Parathyroid adenoma (tissue), 2 donors: Measurements from ENCODE around the gene PNPLA3.

ENCODE experiments used
- H2AFZ ChIP-seq: fragments of 300-600 bp; sonication (generic); one replicate; pipeline ENCODE4 v1.7.0; 2017; ENCODE audit warnings: antibody characterized with exemption, mild to moderate bottlenecking
- H3K27ac ChIP-seq: fragments of 300-600 bp; sonication (generic); one replicate; pipeline ENCODE4 v1.7.0; 2017
- H3K27me3 ChIP-seq: fragments of 300-600 bp; sonication (generic); one replicate; pipeline ENCODE4 v1.7.0; 2017; ENCODE audit warnings: low read length; ENCODE audit not compliant: control insufficient read depth, insufficient read depth
- H3K36me3 ChIP-seq: fragments of 300-600 bp; sonication (generic); one replicate; pipeline ENCODE4 v1.7.0; 2017; ENCODE audit warnings: low read length; ENCODE audit not compliant: control insufficient read depth, insufficient read depth
- H3K4me1 ChIP-seq: fragments of 300-600 bp; sonication (generic); one replicate; pipeline ENCODE4 v1.7.0; 2017; ENCODE audit warnings: control low read depth
- H3K4me2 ChIP-seq: fragments of 300-600 bp; sonication (generic); one replicate; pipeline ENCODE4 v1.7.0; 2017; ENCODE audit warnings: low read length
- H3K4me3 ChIP-seq: fragments of 300-600 bp; sonication (generic); one replicate; pipeline ENCODE4 v1.7.0; 2017; ENCODE audit warnings: low read depth, low read length
- H3K79me2 ChIP-seq: fragments of 300-600 bp; sonication (generic); one replicate; pipeline ENCODE4 v1.7.0; 2017; ENCODE audit warnings: control low read depth
- H3K9ac ChIP-seq: fragments of 300-600 bp; sonication (generic); one replicate; pipeline ENCODE4 v1.7.0; 2017; ENCODE audit warnings: mild to moderate bottlenecking
- H3K9me3 ChIP-seq: fragments of 300-600 bp; sonication (generic); one replicate; pipeline ENCODE4 v1.7.0; 2017; ENCODE audit warnings: low read length; ENCODE audit not compliant: control insufficient read depth
- TF ChIP-seq, protein P1 (sequence below): fragments of 300-600 bp; sonication (generic); IDR thresholded peaks from one replicate; pipeline ENCODE4 v1.7.0; 2017; ENCODE audit warnings: antibody characterized with exemption, mild to moderate bottlenecking
- donor health status: primary hyperparathyroidism.

The PNPLA3 gene

DNA sequence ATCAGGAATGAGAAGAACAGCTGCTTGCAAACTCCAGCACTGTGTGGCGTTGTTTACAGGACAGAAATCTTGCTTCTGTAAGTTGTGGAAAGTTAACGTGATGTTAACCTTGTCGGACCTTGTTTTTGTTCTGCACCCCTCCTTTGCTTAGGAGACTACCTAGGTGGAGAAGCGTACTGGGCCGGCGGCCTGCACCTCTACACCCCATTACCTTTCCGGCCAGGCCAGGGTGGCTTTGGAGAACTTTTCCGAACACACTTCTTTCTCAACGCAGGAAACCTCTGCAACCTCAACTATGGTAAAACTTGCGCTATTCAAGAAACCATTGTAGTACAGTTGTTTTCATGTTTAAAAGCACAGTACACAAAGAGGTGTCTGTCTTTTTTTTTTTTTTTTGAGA lies 65.4 kb downstream of the PNPLA3 start:
- Histone ChIP-seq H3K36me3 (no peaks in the 10 kb centered on the region), H3K27ac (no peak overlapping the region), H3K9me3 (no peaks in the 10 kb centered on the region), H3K79me2 (no peaks in the 10 kb centered on the region), H3K27me3 (no peaks in the 10 kb centered on the region), H3K9ac (no peak overlapping the region), H3K4me3 (no peak overlapping the region), H2AFZ (no peak overlapping the region), H3K4me1 (peaks cover 11% of the 10 kb centered on the region), H3K4me2 (no peak overlapping the region)
- TF ChIP-seq, protein P1, sequence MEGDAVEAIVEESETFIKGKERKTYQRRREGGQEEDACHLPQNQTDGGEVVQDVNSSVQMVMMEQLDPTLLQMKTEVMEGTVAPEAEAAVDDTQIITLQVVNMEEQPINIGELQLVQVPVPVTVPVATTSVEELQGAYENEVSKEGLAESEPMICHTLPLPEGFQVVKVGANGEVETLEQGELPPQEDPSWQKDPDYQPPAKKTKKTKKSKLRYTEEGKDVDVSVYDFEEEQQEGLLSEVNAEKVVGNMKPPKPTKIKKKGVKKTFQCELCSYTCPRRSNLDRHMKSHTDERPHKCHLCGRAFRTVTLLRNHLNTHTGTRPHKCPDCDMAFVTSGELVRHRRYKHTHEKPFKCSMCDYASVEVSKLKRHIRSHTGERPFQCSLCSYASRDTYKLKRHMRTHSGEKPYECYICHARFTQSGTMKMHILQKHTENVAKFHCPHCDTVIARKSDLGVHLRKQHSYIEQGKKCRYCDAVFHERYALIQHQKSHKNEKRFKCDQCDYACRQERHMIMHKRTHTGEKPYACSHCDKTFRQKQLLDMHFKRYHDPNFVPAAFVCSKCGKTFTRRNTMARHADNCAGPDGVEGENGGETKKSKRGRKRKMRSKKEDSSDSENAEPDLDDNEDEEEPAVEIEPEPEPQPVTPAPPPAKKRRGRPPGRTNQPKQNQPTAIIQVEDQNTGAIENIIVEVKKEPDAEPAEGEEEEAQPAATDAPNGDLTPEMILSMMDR = no peak

DNA sequence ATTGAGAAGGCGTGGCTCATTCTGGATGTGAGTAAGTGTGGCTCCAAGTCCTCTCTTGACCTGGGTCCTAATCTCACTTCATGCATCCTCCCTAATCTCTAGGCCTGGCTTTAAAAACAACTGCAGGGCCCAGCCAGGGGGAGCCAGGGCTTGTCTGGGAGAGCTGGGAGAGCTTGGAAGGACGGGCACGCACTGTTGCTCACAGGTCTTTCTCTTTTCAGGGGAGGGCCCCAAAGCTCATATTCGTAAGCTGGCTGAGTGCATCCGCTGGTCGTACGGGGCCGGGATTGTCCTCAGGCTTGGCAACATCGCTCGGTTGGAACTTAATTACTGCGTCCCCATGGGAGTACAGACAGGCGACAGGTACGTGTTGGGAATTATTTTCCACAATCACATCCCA lies 66.4 kb downstream of the PNPLA3 start:
- H3K4me1 ChIP-seq = peaks cover 12% of the 10 kb centered on the region
- H3K79me2 ChIP-seq = no peaks in the 10 kb centered on the region
- H3K9me3 ChIP-seq = no peaks in the 10 kb centered on the region
- no peak overlapping the region for H3K4me3 ChIP-seq
- H3K4me2 ChIP-seq = no peak overlapping the region
- TF ChIP-seq, protein P1 = no peak
- H3K36me3 ChIP-seq = no peaks in the 10 kb centered on the region
- no peak overlapping the region for H2AFZ ChIP-seq
- no peaks in the 10 kb centered on the region for H3K27me3 ChIP-seq
- H3K9ac ChIP-seq = no peak overlapping the region
- no peak overlapping the region for H3K27ac ChIP-seq

DNA sequence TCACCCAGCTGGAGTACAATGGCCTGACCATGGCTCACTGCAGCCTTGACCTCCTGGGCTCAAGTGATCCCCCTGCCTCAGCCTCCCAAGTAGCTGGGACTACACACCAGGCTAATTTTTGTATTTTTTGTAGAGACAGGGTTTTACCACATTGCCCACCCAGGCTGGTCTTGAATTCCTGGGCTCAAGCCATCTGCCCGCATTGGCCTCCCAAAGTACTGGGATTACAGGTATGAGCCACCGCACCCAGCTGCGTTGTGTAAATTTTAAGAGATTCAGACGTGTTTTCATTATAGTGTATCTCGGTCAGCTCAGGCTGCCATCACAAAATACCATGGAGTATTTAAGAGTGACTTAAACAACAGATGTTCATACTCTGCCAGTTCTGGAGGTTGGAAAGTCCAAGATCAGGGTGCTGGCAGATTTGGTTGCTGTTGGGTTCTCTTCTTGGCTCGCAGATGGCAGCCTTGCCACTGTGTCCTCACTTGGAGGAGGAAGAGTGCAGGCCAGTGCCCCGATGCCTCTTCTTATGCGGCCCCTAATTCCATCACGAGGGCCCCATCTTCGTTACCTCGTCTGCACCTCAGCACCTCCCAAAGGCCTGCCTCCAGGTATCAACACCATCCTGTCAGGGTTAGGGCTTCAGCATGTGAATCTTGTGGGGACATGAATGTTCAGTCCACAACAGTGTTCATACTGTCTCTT lies 67.9 kb downstream of the PNPLA3 start:
- Histone ChIP-seq H3K36me3 (no peaks in the 10 kb centered on the region), H2AFZ (no peak overlapping the region), H3K27me3 (no peaks in the 10 kb centered on the region), H3K9ac (no peak overlapping the region), H3K79me2 (no peaks in the 10 kb centered on the region), H3K27ac (no peak overlapping the region), H3K4me2 (no peak overlapping the region), H3K9me3 (no peaks in the 10 kb centered on the region), H3K4me3 (no peak overlapping the region), H3K4me1 (peaks cover 14% of the 10 kb centered on the region)
- TF ChIP-seq, protein P1 = no peak

DNA sequence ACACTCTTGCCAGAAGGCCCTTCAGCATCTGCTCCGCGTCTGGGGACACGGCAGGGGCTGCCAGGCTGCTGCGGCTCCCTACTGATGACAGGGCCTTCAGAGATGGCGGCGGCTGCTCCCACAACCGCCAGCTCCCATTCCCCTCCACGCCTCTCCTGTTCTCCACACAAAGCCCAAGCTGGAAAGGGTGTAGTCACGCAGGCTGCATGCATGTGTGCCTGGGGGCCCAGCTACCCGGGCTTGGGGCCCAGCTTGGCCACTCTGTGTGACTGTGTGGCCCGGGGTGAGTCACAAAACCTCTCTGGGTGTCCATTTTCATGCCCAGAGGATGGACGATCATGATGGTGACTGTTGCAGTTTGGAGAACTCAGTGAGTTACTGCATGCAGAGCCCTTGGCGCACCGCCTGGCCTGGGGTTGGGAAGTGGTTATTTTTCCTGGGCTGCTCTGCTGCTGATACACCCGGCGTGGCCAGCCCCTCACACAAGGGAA lies 68.8 kb downstream of the PNPLA3 start:
- Histone ChIP-seq H3K79me2 (no peaks in the 10 kb centered on the region), H3K4me2 (peak overlapping the region; percentile 8), H3K36me3 (no peaks in the 10 kb centered on the region), H2AFZ (no peak overlapping the region), H3K4me3 (no peak overlapping the region), H3K27me3 (no peaks in the 10 kb centered on the region), H3K27ac (no peak overlapping the region), H3K4me1 (peaks cover 14% of the 10 kb centered on the region), H3K9ac (no peak overlapping the region), H3K9me3 (no peaks in the 10 kb centered on the region)
- TF ChIP-seq, protein P1 = no peak
